ENCODE measurements around the gene GPX4.

GPX4 gene

DNA sequence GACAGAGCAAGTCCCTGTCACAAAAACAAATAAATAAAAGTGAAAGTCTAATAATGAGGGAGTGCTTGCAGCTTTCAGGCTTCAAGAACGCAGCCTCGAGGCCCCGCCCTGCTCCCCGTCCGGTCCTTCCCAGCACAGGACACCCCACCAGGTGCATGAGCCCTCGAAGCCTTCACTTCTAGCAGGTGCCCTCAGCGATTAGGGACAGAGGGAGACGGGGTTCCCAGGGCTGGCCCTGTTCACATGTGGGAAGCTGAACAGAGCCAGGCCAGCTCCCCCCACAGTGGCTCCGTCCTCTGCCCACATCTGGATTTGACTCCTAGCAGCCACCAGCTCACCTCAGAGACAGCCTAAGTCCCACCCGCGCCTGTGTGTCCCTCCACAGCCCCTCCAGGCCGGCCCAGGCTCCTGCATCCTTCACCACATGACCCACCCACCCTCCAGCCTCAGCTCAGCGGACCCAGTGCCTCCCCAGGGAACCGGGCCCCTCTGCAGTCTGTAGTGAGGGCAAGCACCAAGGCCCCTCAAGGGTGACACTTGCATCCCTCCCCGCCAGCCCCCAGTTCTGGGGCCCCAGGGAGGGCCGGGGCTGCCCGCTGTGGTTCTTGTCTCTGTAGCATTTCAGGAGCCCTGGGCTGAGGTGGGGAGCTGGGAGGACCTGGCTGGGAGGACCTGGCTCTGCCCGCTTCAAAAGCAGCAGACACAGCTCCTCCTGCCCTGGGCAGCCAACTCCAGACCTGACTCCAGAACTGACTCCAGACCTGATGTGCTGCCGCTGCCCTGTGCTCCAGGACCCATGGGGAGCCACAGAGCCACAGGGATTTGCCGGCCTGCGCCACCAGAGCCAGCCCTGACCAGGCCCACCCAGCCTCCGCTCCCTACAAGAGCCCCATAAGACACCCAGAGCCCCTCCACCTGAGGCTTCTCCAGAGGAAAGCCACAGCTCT is 27.2 kb downstream of the GPX4 start:
- DNase-seq (ENCODE audit: low read depth in 2 of 2), result no peak

DNA sequence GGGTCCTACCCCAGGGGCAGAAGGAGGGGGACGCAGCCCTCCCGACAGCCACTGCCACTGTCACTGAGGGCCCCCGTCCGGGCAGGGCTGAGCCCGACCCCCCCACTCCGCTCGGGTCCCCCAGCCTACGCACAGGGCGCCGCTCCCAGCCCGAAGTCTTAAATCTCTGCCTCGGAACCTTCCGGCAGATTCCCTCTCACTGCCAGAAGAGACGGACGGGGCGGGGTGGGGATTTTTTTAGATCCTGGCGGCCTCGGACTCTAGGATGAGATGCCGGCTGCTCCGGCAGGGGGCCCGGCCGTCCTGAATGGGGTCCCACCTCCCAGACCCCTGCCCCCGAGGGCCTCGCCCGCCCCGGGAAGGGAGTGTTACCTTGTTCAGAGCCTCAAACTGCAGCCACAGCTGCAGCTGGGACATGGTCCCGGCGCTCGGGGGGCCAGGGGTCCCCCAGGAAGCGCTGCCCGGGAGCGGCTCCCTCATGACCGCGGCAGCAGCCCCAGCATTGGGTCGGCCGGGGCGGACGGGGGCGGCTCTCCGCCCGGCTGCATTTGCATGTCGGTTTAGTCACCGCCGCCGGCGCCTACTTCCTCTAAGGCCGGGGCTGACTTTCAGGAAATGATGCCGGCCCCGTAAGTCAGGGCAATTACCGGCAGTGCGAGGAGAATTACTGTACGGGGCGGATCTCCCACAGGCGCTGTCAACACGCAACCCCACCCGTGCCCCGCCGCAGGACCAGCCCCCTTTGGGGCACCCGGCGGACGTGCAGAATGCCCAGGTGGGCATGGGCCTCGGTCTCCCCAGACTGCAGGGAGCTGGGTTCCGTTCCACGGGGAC is 28.1 kb downstream of the GPX4 start:
- DNase-seq (ENCODE audit: low read depth in 2 of 2), result peak; percentile 69 to 74

DNA sequence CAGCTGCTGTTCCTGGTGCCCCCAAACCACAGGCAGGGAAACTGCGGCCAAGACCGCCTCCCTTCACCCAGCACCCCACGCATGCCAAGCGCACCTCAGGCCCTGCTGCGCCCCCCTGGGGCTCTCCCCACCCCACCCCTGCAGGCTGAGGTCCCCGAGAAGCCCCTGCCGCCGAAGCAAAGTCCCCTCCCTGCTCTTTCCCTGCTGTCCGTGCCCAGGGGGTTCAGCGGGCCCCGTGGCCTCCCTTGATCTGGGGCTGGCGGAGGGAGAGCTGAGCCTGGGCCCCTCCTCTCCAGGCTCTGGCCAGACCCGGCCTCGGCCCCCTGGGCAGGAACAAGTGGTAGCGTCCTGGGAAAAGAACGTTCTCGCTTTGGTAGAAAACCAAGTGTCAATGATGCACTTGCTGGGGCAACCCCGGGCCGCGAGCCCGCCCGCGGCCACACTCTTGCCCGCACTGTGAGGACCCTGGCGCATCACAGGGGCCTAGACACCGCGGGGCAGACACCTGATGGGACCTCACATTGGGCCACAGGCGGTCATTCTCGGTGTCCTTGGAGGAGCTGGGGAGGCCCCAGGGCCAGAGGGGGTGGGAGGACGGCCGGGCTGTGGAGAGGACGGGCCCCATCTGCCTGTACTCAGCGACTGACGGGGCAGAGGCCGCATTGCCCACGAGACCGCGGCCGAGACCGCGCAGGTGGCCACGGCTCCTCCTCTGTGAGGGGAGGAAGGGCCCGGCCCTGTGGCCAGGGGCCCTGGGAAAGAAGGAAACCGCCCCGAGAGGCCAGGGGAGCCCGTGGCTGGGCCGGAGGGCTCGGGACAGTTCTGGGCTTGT is 29.0 kb downstream of the GPX4 start:
- no peak for DNase-seq (ENCODE audit: low read depth in 2 of 2)

DNA sequence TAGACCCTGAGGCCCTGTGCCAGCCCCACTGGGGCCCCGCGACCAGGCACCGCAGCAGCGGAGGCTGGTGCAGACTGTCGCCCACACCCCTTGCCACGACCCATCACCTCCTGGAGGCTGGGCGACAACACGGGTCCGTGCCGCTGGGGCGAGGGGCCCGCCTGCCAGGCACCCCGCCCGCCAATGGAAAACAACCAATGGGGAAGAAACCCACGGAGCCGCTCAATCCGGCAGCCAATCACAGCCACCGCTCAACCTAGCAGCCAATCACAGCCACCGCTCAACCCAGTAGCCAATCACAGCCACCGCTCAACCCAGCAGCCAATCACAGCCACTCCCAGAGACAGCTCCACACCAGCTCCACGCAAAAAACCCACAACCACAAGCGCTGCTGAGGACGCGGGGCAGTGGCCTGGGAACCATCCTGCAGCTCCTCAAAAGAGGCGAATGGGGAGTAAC is 29.7 kb downstream of the GPX4 start:
- DNase-seq (ENCODE audit: low read depth in 2 of 2), result peak; percentile 41 to 57

DNA sequence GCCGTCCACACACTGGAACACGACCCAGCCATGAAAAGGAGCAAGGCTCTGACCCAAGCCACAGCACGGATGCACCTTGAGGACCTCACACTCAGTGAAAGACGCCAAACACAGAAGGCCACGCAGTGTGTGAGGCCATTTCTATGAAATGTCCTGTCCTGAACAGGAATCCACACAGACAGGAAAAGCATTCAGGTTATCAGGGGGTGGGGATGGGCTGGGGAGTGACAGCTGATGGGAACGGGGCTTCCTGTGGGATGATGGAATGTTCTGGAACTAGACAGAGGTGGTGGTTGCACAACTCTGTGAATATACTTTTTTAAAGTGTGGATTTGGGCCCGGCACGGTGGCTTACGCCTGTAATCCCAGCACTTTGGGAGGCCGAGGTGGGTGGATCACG is 30.6 kb downstream of the GPX4 start:
- no peak for DNase-seq (ENCODE audit: low read depth in 2 of 2)

DNA sequence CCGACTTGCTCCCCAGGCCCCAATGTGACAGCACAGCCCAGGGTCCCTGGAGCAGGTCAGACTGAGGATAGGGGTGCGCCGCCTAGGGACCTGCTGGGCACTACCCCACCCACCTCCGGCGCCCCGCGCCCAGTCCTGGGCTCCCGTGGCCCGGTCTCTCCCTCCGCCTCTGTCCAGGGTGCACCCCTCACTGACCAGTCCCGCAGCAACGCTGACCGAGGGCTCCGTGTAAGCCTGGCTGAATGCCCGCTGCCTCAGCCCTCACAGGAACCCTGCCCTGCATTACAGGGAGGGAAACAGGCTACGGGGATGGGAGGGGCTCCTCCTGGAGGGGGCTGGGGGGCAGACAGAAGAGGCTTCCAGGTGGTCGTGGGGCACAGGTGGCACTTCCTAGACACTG is 31.7 kb downstream of the GPX4 start:
- DNase-seq (ENCODE audit: low read depth in 2 of 2), result no peak

DNA sequence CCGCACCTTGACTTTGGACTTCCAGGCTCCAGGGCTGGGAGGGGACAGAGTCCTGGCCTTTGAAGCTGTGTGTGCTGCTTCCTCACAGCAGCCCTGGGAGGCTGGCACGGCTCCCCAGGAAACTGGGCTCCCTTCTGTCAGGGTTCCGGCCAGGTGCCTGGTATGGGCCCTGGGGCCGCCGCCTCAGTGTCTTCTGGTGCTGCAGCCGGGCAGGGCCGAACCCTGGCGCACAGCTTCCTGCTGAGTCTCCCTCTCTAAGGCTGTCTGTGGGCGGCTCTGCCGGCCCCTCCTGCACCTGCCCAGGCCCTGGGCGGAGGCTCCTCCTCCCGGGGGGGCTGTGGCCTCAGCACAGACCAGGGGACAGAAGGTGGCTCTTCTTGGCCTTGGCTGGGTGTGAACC is 32.4 kb downstream of the GPX4 start:
- no peak for DNase-seq (ENCODE audit: low read depth in 2 of 2)

DNA sequence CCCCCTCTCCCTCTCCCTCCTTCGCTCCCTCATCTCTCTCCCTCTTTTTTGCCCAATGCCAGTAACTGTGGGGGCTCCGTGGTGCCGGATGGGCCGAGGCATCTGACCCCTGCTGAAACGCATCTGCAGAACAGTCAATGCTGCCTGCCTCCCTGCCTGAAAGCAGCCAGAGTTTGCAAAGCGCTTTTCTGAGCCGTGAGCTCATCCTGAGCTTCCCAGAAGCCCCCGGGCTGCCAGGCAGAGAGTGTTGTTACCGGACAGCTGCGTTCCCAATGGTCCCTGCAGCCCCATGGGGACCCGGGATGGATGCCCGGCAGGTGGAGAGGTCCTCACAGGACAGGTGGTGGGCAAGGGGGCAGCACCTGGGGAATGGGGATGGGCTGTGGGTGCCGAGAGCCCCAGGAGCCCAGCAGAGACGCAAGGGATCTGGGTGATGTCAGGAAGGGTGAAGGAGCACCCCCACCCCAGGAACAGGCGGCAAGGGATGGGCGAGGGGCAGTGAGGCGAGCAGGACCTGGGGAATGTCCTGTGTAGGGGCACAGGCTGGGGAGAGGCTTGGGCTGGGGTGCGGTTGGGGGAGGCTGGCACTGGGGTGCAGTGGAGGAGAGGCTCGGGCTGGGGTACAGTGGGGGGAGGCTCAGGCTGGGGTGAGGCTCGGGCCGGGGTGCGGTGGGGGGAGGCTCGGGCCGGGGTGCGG is 33.0 kb downstream of the GPX4 start:
- no peak for DNase-seq (ENCODE audit: low read depth in 2 of 2)

DNA sequence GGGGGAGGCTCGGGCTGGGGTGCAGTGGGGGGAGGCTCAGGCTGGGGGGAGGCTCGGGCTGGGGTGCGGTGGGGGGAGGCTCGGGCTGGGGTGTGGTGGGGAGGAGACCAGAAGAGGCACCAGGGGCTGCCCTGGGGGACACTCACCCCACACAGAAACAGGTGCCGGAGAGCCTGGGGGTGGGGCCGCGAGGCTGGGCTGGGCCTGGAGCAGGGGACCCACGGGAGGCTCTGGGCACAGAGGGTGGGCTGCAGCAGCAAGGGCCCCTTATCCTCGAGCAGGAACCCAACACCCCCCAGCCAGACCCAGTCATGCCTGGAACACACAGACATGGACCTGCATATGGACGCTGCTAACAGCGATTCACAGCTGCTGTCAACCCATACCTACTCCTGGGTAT is 34.3 kb downstream of the GPX4 start:
- DNase-seq (ENCODE audit: low read depth in 2 of 2), result no peak

DNA sequence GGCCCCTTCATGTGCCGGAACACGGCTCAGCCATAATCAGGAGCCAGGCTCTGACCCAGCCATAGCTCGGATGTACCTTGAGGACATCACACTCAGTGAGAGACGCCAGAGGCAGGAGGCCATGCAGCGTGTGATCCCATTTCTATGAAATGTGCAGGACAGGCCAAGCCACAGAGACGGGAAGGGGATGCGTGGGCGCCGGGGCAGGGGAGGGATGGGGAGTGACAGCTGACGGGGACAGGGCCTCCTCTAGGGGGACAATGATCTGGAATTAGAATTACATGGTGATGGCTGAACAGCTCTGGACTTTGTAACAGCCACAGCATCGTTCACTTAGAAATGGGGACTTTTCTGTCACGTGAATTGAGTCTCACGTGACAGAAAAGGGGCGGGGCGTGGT is 35.3 kb downstream of the GPX4 start:
- DNase-seq (ENCODE audit: low read depth in 2 of 2), result no peak

DNA sequence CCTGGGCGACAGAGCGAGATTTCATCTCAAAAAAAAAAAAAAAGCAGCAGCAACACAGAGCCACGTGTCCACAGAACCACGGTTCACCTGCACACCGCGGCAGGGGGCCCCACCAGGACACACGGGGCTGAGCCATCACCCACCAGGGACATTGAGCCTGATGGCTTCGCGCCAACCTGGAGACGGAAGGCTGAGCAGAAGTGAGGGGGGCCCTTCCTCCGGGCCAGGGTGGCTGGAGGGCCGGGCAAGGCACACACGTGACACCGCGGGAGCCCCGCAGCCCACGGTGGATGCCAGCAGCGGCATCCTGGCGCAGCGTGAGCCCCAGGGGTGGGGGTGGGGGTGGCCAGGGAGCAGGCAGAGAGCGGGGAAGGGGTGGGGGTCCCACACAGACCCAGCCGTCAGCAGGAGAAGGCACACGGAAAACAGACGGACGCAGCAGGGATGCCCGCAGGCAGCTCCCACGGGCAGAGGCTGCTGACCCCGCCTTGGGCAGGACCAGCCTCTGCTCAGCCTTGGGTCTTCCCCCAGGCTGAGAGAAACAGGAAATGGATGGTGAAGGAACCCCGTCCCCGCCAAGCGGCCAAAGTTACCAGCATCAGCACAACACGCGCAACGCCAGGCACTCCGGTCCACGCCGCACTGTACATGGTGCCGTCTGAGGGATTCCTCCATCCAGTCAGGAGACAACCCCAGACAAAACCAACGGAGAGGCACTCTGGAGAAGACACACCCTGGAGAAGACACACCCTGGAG is 36.7 kb downstream of the GPX4 start:
- no peak for DNase-seq (ENCODE audit: low read depth in 2 of 2)

DNA sequence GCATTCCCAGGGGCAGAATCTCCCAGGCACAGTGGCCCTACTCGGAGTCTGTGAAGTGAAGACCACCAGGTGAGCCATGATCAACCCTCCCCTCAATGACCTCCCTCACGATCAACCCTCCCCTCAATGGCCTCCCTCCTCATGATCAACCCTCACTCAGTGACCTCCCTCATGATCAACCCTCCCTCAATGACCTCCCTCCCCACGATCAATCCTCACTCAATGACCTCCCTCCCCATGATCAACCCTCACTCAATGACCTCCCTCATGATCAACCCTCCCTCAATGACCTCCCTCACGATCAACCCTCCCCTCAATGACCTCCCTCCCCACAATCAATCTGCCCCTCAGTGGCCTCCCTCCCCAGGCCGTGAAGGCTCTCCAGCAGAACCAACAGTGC is 38.1 kb downstream of the GPX4 start:
- no peak for DNase-seq (ENCODE audit: low read depth in 2 of 2)

DNA sequence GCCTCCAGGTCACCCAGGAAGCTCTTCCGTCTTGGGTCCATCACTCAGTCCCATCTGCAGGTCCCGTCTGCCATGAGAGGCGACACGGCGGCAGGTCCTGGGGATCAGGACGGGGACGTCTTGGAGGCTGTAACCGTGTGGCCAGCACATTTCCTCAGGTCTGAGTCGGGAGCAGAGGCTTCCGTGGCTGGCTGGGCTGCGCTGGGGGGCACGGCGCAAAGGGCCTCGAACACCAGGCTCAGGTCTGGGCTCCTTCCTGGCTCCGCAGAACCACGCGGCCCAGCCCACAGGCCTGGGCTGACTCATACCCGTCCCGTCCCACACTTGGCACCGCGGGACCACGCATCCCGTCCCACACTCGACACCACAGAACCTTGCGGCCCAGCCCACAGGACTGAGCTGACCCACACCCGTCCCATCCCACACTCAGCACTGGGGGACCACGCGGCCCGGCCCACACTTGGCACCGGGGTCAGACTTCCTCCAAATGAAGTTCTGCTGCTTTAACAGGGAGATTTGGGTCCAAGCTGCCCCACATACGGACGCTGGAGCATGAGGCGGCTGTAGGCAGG is 40.1 kb downstream of the GPX4 start:
- DNase-seq (ENCODE audit: low read depth in 2 of 2), result no peak

DNA sequence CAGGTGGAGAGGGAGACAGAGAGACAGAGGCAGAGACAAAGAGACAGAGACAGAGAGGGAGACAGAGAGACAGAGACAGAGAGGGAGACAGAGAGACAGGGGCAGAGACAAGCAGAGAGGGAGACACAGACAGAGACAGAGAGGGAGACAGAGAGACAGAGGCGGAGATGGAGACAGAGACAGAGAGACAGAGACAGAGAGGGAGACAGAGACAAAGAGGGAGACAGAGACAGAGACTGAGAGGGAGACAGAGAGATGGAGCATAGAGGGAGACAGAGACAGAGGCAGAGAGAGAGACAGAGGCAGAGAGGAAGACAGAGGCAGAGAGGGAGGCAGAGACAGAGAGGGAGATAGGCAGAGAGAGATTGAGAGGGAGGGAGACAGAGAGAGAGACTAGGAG is 40.9 kb downstream of the GPX4 start:
- DNase-seq (ENCODE audit: low read depth in 2 of 2), result no peak

DNA sequence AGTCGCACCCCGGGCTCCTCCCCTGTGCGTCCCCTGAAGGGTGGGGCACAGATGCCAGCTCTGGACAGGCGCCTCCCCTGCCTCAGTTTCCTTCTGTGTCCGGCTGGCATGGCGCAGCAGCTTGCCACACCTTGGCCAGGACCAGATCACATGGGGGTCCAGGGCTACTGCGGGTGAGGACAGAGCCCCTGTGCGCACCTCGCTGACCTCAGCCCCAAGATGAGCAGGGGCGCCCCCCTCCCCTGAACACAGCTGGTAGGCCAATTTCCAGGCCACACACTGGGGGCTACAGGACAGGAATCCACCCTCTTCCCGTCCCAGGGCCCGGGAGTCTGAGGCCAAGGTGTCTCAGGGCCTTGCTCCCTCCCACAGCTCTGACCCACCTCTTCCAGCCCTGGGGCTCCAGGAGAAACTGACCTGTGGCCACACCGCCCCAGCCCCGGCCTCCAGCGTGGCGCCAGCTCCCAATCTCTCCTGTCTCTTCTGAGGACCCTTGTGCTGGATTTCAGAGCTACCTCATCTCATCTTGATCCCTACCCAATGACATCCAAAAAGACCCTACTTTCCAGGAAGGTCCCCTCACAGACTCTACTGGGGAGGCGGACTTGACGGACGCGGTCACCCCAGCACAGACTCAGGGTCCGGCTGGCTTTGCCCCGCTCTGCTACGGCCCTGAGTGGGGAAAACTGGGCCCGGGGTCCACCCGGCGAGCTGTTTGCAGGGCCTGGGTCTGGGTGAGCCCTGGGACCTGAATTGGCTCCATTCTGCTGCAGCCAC is 42.0 kb downstream of the GPX4 start:
- no peak for DNase-seq (ENCODE audit: low read depth in 2 of 2)

DNA sequence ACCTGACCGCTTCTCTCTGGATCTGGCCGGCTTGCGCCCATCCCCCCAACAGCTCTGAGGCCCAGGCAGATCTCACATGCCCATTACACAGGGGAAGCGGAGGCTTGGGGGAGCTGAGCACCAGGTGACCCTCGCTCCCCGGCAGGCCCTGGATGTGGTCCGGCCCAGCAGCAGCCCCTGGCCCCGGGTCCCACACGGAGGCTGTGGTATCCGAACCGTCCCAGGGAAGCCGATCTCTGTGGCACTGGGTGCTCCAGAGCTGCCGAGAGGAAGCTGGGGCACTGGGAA is 42.6 kb downstream of the GPX4 start:
- no peak for DNase-seq (ENCODE audit: low read depth in 2 of 2)

DNA sequence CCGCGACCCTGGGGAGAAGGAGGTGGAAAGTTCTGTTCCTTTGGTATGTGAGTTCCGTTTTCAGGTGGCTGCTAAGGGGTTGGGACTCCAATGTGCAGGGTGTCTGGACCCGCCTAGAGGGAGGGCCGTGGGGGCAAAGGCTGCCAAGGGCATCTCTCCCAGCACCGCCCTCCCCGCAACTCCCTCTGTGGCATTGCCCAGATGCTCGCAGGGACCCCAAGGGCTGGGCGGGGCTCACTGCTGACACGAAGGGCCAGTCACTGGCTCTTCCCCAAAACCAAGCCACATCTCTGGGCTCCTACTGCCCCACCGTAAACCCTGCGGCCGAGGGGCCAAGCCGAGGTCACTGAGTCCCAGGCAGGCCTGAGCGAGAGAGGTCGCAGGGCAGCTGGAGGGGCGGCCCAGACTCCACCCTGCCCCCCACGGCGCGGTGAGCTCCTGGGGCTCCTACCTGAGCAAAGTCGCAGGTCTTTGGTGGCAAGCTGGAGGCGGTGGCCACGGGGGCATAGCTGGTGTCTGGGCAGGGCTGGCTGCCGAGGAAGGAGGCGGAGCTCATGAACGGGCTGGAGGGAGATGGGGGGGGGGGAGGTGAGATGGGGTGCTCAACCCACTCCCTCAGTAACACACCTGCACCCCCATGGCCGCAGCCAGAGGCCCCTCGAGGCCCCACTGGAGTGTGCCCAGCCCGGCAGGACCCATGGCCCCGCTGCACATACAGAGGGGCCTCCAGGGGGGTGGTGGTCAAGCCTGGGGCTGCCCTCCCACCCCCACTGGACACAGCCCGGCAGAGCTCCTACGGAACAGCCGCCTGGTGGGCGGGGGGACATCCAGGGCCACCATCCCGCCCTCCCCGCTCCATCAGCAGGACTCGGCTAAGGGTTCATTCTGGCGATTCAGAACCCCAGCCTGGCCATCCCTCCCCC is 43.3 kb downstream of the GPX4 start:
- no peak for DNase-seq (ENCODE audit: low read depth in 2 of 2)

DNA sequence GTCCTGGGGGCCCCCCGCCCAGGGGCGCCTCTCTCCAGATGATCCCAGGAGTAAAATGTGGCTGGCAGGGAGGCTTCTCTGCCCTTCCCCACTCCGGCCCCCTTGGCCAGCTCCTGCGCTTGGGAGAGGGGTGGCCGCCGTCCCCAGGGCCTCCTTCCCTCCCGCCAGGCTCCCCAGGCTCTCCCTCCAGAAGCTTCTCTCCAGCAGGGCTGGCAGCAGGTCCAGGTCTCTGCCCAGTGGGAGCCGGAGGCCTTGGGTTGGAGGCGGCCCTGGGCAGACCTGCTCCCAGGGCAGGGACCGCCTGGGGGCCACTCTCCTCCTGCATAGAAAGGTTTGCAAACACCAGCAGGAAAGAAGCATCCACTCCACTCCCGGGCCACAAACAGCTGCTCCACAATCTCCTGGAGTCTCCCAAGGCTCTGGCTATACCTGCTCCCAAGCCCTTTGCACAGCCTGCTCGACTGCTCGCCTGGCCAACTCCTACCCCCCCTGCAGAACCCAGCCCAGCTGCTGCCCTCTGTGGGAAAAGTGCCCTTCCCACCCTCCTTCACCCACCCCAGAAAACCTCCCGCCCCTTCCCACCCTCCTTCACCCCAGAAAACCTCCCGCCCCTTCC is 44.2 kb downstream of the GPX4 start:
- DNase-seq (ENCODE audit: low read depth in 2 of 2), result no peak

Measured in stimulated activated CD8-positive, alpha-beta memory T cell treated with anti-CD3 and anti-CD28 coated beads, Interleukin-2, amount 100 ng/mL, for 1 hour (primary cell).